GM12874 (cell line): ENCODE results near the gene GATA2.
A peak's percentile ranks its signal among the peaks of the same experiment; 100 is the strongest.

Experiments
- CTCF ChIP-seq: IDR thresholded peaks from 2 replicates; pipeline ENCODE4 v1.5.1; 2011; ENCODE audit warnings: low read depth, mild to moderate bottlenecking, control low read depth, low read length, moderate library complexity; ENCODE audit not compliant: insufficient read depth

The GATA2 gene

GRCh38 chr3:128500556-128500955 is 7.6 kb upstream of the GATA2 start:
- no peak for TF ChIP-seq CTCF

GRCh38 chr3:128499724-128500275 is 6.8 kb upstream of the GATA2 start:
- no peak for TF ChIP-seq CTCF

DNA sequence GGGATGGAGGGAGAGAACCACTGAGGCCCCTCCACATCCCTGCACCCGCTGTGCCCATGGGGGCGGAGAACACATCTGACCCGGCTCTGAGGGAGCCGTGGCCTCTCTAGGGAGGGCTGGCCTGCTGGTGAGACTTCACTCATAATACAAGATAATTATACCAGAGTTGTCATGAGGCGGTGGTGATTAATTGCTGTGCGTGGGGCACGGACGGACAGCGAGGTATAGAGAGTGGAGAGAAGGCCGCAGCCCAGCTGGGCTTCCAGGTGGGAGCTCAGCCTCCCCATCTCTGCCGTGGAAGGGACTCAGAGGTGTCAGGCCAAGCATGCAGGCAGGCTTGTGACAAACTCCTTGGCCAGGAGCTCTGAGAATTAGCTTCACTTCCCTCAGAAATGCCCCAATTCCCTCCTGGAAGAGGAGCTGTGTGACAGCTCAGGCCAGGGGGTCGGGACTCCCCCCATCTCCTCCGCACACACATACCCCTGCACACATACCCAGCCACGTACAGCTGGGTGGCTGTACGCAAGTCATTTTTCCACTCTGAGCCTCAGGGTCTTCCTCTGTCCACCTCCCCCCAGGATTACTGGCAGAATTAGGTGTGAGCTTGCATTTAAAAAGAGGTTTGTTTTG is 6.0 kb upstream of the GATA2 start:
- no peak for TF ChIP-seq CTCF

DNA sequence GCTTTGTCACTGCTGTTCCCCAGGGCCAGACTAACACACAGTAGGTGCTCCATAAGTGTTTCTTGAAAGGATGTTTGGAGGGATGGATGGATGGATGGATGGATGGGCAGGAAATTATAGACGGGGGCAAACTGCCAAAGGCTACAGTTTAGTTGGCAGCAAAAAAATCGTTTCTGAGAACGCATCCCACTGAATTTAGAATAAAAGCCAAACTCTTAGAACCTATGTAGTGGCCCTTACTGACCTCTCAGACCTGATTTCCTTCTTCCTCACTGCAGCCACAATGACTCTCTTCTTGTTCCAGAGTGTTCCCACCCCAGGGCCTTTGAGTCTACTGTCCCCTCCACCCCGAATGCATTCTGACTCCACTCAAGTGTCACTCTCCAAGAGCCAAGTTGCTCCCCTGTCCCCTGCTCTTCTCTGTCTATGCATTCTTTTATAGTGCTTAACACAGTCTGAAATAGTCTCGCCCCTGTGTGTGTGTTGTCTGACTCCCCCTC is 5.2 kb upstream of the GATA2 start:
- TF ChIP-seq CTCF = no peak

GRCh38 chr3:128497305-128498126 is 4.5 kb upstream of the GATA2 start:
- TF ChIP-seq CTCF = peak; percentile 78

DNA sequence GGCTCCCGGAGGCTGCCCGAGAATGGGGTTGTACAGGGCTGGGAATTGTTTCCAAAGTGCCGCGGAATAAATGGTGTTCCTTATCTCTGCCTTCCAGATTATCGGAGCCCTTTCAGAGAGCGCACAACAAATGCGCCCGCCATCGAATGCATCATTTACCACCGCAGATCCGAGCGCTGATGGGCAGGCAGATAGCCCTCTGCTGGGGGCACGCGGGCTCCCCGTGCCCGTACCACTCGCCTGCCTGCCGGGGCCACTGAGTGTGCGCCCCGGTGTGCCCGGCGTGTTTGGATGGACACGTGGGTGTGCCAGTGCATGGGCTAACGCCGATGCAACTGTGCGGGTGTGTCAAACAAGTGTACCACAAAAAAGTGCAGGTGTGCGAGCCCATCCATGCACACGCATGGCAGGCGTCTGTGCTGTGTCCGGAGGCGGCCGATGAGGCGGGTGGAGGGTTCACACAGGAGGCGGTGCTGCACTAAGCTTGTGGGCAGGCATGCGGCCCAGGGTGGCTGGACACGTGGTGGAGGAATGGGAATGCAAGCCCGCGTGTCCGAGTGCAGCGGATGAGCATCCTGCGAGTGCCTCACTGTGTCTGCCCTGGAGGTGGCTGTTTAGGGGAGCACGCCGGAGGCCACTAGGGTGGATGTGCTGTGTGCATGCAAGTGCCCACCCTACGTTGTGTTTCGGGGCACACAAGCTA is 3.8 kb upstream of the GATA2 start:
- TF ChIP-seq CTCF = no peak
